Stimulated activated naive B cell treated with anti-CD40 and anti-IgM and Interleukin-4, amounts not matched to agents 10 μg/mL and 1 μg/mL and 100 μg/mL, for 72 hours (primary cell): ENCODE measurements around the gene UGT2B15.
"Not testable (repeated sequence)": the region's sequence is repeated elsewhere in the genome, so short reads cannot be mapped to it uniquely, and the experiment has no call there.

ENCODE experiments used
- ATAC-seq, 2 donors: fragments of 150-1000 bp; cut with Tn5 transposase; replicated peaks; 2 replicates each; pipeline ENCODE4 v1.10.0; 2021; ENCODE audit warnings: moderate library complexity in 1 of 2
- DNase-seq: peaks from one replicate; pipeline ENCODE4 v3.0.0; 2021
- H3K27ac Mint-ChIP-seq: one replicate; pipeline ENCODE4 v1.8.0; 2022; ENCODE audit warnings: mild to moderate bottlenecking, mixed read lengths
- H3K27me3 Mint-ChIP-seq, 2 donors: one replicate each; pipeline ENCODE4 v1.8.0; 2022; ENCODE audit warnings: mixed read lengths in 2 of 2
- H3K36me3 Mint-ChIP-seq, 2 donors: one replicate each; pipeline ENCODE4 v1.8.0; 2022; ENCODE audit warnings: mixed read lengths in 2 of 2, mild to moderate bottlenecking in 1 of 2
- H3K4me1 Mint-ChIP-seq, 2 donors: one replicate each; pipeline ENCODE4 v1.8.0; 2022; ENCODE audit warnings: mixed read lengths in 2 of 2, mild to moderate bottlenecking in 1 of 2
- H3K4me3 Mint-ChIP-seq, 2 donors: one replicate each; pipeline ENCODE4 v1.8.0; 2022; ENCODE audit warnings: mild to moderate bottlenecking in 2 of 2, mixed read lengths in 2 of 2, moderate library complexity in 1 of 2
- H3K9me3 Mint-ChIP-seq, 2 donors: one replicate each; pipeline ENCODE4 v1.8.0; 2022; ENCODE audit warnings: mixed read lengths in 2 of 2, mild to moderate bottlenecking in 1 of 2

UGT2B15 gene

GRCh38 chr4:68670479-68670939, at the start of gene UGT2B15:
UGT2B15 (minus strand) TSS chr4:68670652; CDS start chr4:68670618, 34 bp downstream.
- not testable (repeated sequence) for H3K27ac Mint-ChIP-seq, H3K27me3 Mint-ChIP-seq, DNase-seq, H3K4me3 Mint-ChIP-seq, H3K9me3 Mint-ChIP-seq, ATAC-seq, H3K36me3 Mint-ChIP-seq, H3K4me1 Mint-ChIP-seq

- Mint-ChIP-seq H3K36me3 (no peaks in the 10 kb centered on the region), H3K9me3 (peaks cover 0 to 3% of the 10 kb centered on the region in 2 donors), H3K4me3 (no peak overlapping the region)
These were observed 48.6 kb upstream of the UGT2B15 start for GRCh38 chr4:68719075-68719473.

GRCh38 chr4:68718447-68719074, 48.1 kb upstream of the UGT2B15 start:
- Mint-ChIP-seq H3K4me1 (no peaks in the 10 kb centered on the region), H3K36me3 (no peaks in the 10 kb centered on the region), H3K27me3 (no peaks in the 10 kb centered on the region), H3K27ac (no peak overlapping the region), H3K4me3 (no peak overlapping the region), H3K9me3 (peaks cover 0 to 3% of the 10 kb centered on the region in 2 donors)
- DNase-seq (no peak), ATAC-seq (no peak)

More at GRCh38 chr4:68719075-68719473, 48.6 kb upstream of the UGT2B15 start:
- no peak for ATAC-seq
- Mint-ChIP-seq H3K27ac (no peak overlapping the region), H3K27me3 (no peaks in the 10 kb centered on the region), H3K4me1 (no peaks in the 10 kb centered on the region)
- no peak for DNase-seq

GRCh38 chr4:68717999-68718398, 47.5 kb upstream of the UGT2B15 start:
- no peak for DNase-seq
- no peaks in the 10 kb centered on the region for H3K36me3 Mint-ChIP-seq
- H3K4me3 Mint-ChIP-seq, result no peak overlapping the region
- H3K9me3 Mint-ChIP-seq, result peaks cover 0 to 4% of the 10 kb centered on the region in 2 donors
- H3K27ac Mint-ChIP-seq, result no peak overlapping the region
- no peaks in the 10 kb centered on the region for H3K4me1 Mint-ChIP-seq
- no peak for ATAC-seq
- H3K27me3 Mint-ChIP-seq, result no peaks in the 10 kb centered on the region

DNA sequence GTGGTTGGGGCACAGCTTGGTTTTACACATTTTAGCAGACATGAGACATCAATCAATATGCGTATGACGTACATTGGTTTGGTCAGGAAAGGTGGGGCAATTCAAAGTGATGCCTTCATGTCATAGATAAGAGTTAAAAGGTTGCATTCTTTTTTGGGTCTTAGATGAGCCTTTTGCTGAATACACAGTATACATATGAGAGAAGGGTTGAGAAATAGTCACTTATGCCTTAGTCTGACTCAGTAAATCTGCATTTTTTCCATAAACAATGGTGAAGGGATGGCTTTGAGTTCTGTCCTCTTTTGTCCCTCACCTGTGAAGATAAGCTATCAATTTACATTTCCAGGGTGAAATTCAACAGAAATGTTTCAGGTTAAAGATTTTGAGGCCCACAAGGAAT, 43.9 kb upstream of the UGT2B15 start:
- Mint-ChIP-seq H3K4me3 (no peak overlapping the region), H3K27ac (no peak overlapping the region), H3K4me1 (no peaks in the 10 kb centered on the region), H3K27me3 (no peaks in the 10 kb centered on the region), H3K36me3 (no peaks in the 10 kb centered on the region), H3K9me3 (peaks cover 0 to 1% of the 10 kb centered on the region in 2 donors)
- DNase-seq (no peak), ATAC-seq (no peak)

DNA sequence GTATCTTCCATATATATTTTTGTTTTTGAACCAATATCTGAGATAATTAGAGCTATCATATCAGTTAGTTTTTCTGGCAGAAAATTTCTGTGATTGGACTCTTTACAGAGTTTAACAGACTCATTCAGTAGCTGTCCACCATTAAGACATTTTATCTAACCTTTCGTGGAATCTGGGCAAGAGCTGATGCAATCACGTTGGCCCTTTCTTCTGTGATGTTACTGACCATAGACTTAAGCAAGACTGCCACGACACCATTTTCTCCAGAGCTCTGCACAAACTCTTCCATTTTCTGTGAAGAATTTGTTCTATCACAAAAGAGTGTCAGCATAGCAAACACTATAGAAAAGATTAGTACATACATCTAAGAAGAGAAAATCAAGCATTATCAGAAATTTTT, 41.8 kb upstream of the UGT2B15 start:
- no peak overlapping the region for H3K4me3 Mint-ChIP-seq
- ATAC-seq (no peak), DNase-seq (no peak)
- no peaks in the 10 kb centered on the region for H3K36me3 Mint-ChIP-seq
- H3K27me3 Mint-ChIP-seq, result no peaks in the 10 kb centered on the region
- no peaks in the 10 kb centered on the region for H3K4me1 Mint-ChIP-seq
- peaks cover 0 to 1% of the 10 kb centered on the region in 2 donors for H3K9me3 Mint-ChIP-seq
- H3K27ac Mint-ChIP-seq, result no peak overlapping the region

DNA sequence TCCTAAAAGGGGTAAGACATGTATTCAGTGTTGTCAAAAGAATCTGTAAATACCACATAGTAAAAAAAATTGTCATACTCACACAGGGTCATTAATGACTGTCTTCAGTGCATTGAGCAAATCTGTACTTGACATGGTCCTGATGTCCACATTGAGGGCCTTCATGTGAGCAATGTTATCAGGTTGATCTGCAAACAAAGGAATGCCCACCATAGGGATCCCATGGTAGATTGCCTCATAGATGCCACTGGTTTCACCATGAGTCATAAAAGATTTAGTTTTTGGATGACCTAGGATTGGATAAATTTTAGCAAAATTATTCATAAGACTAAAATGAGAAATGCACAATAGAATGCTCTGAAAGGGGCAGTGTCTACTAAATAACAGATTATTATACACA, 38.1 kb upstream of the UGT2B15 start:
- H3K27ac Mint-ChIP-seq, result no peak overlapping the region
- ATAC-seq, result no peak
- no peak for DNase-seq
- no peaks in the 10 kb centered on the region for H3K36me3 Mint-ChIP-seq
- peaks cover 0 to 3% of the 10 kb centered on the region in 2 donors for H3K9me3 Mint-ChIP-seq
- no peaks in the 10 kb centered on the region for H3K4me1 Mint-ChIP-seq
- H3K27me3 Mint-ChIP-seq, result no peaks in the 10 kb centered on the region
- no peak overlapping the region for H3K4me3 Mint-ChIP-seq

DNA sequence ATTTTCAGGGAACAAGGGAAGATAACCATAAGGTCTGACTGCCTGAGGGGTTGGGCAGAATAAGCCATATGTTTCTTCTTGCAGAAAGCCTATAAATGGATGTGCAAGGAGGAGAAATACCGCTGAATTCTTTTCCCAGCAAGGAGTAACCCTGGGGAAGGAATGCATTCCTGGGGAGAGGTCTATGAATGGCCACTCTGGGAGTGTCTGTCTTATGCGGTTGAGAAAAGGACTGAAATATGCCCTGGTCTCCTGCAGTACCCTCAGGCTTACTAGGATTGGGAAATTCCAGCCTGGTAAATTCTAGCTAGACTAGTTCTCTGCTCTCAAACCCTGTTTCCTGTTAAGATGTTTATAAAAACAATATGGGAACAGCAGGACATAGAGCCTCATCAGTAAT, 32.7 kb upstream of the UGT2B15 start:
- not testable (repeated sequence) for H3K36me3 Mint-ChIP-seq, H3K27ac Mint-ChIP-seq, H3K9me3 Mint-ChIP-seq, ATAC-seq, H3K4me3 Mint-ChIP-seq, H3K4me1 Mint-ChIP-seq, DNase-seq, H3K27me3 Mint-ChIP-seq

GRCh38 chr4:68700152-68700551, 29.7 kb upstream of the UGT2B15 start:
- Mint-ChIP-seq H3K27me3 (no peaks in the 10 kb centered on the region), H3K4me3 (no peak overlapping the region), H3K27ac (no peak overlapping the region), H3K36me3 (no peaks in the 10 kb centered on the region), H3K9me3 (peaks cover 0 to 3% of the 10 kb centered on the region in 2 donors), H3K4me1 (no peaks in the 10 kb centered on the region)
- no peak for DNase-seq
- no peak for ATAC-seq

DNA sequence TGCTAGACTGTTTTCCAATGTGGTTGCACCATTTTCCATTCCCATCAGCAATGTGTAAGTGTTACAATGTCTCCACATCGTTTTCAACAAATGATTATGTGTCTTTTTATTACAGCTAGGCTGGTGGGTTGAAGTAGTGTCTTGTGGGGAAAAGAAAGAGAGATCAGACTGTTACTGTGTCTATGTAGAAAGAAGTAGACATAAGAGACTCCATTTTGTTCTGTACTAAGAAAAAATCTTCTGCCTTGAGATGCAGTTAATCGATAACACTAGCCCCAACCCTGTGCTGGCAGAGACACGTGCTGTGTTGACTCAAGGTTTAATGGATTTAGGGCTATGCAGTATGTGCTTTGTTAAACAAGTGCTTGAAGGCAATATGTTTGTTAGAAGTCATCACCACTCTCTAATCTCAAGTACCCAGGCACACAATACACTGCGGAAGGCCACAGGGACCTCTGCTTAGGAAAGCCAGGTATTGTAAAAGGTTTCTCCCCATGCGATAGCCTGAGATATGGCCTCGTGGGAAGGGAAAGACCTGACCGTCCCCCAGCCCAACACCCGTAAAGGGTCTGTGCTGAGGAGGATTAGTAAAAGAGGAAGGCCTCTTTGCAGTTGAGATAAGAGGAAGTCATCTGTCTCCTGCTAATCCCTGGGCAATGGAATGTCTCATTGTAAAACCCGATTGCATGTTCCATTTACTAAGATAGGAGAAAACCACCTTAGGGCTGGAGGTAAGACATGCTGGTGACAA, 23.0 kb upstream of the UGT2B15 start:
- no peaks in the 10 kb centered on the region for H3K9me3 Mint-ChIP-seq
- no peaks in the 10 kb centered on the region for H3K4me1 Mint-ChIP-seq
- H3K27ac Mint-ChIP-seq, result no peak overlapping the region
- ATAC-seq (no peak), DNase-seq (no peak)
- no peaks in the 10 kb centered on the region for H3K36me3 Mint-ChIP-seq
- H3K27me3 Mint-ChIP-seq, result no peaks in the 10 kb centered on the region
- H3K4me3 Mint-ChIP-seq, result no peak overlapping the region

GRCh38 chr4:68691186-68691585, 20.7 kb upstream of the UGT2B15 start:
- Mint-ChIP-seq H3K4me3 (no peak overlapping the region), H3K27ac (no peak overlapping the region), H3K36me3 (no peaks in the 10 kb centered on the region), H3K9me3 (peaks cover 0 to 2% of the 10 kb centered on the region in 2 donors), H3K27me3 (no peaks in the 10 kb centered on the region), H3K4me1 (no peaks in the 10 kb centered on the region)
- DNase-seq (no peak), ATAC-seq (no peak)

- H3K4me3 Mint-ChIP-seq, result no peak overlapping the region
- DNase-seq (no peak), ATAC-seq (no peak)
- no peaks in the 10 kb centered on the region for H3K27me3 Mint-ChIP-seq
- peaks cover 2 to 4% of the 10 kb centered on the region in 2 donors for H3K9me3 Mint-ChIP-seq
- H3K27ac Mint-ChIP-seq, result no peak overlapping the region
- H3K4me1 Mint-ChIP-seq, result no peaks in the 10 kb centered on the region
- H3K36me3 Mint-ChIP-seq, result no peaks in the 10 kb centered on the region
These were observed 12.6 kb upstream of the UGT2B15 start for GRCh38 chr4:68683034-68683433.

GRCh38 chr4:68681298-68681697, 10.8 kb upstream of the UGT2B15 start:
- H3K27ac Mint-ChIP-seq, H3K36me3 Mint-ChIP-seq, H3K27me3 Mint-ChIP-seq, DNase-seq, H3K9me3 Mint-ChIP-seq, ATAC-seq, H3K4me3 Mint-ChIP-seq, H3K4me1 Mint-ChIP-seq: not testable (repeated sequence)

GRCh38 chr4:68673143-68673542, 2.7 kb upstream of the UGT2B15 start:
- Mint-ChIP-seq H3K4me1 (no peaks in the 10 kb centered on the region), H3K27ac (no peak overlapping the region), H3K27me3 (no peaks in the 10 kb centered on the region), H3K4me3 (no peak overlapping the region), H3K9me3 (peaks cover 8 to 11% of the 10 kb centered on the region in 2 donors), H3K36me3 (no peaks in the 10 kb centered on the region)
- DNase-seq, result no peak
- no peak for ATAC-seq

DNA sequence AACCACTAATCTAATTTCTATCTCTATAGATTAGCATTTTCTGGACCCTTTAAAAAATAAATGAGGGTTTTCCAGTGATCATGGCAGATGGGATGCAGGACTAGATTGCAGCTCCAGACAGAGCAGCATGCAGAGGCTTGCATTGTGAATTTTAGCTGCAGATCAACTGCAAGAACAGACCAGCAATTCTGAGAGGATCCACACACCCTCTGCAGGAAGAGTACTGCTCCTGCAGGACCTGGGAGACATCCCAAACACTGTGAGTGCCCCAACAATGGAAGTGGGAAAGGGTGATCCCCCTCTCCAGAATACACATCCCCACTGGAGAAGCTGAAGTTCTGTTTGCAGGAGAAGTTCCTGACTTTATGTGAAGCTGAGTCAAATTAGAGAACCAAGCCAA, 765 bp upstream of the UGT2B15 start:
- H3K4me3 Mint-ChIP-seq, H3K36me3 Mint-ChIP-seq, H3K27me3 Mint-ChIP-seq, H3K4me1 Mint-ChIP-seq, H3K27ac Mint-ChIP-seq, ATAC-seq, DNase-seq: not testable (repeated sequence)
- peaks cover 8 to 10% of the 10 kb centered on the region in 2 donors for H3K9me3 Mint-ChIP-seq
